Left ventricle myocardium inferior (tissue), 1 donor: ENCODE results near the gene PLXNB2. TPM values are rescaled to one million over a fixed set of nuclear protein-coding genes. Genes with fewer than 3 reads are reported as not detected.

ENCODE experiments used
- DNase-seq: peaks from one replicate; pipeline ENCODE4 v3.0.0-alpha.2; 2020
- H3K27ac ChIP-seq: fragments of 200-600 bp; replicated peaks from 2 replicates; pipeline ENCODE4 v1.8.0; 2021
- H3K27me3 ChIP-seq: fragments of 200-600 bp; 2 replicates; pipeline ENCODE4 v1.8.0; 2021; ENCODE audit warnings: low read depth
- H3K36me3 ChIP-seq: fragments of 200-600 bp; 2 replicates; pipeline ENCODE4 v1.8.0; 2021
- H3K4me1 ChIP-seq: fragments of 200-600 bp; 2 replicates; pipeline ENCODE4 v1.8.0; 2021
- H3K4me3 ChIP-seq: fragments of 200-600 bp; 2 replicates; pipeline ENCODE4 v1.8.0; 2021; ENCODE audit warnings: mild to moderate bottlenecking, moderate library complexity
- H3K9me3 ChIP-seq: fragments of 200-600 bp; replicated peaks from 2 replicates; pipeline ENCODE4 v1.8.0; 2021
- intact Hi-C: fragments of 100-400 bp; cut with micrococcal nuclease; formaldehyde crosslinking; loops from one replicate; pipeline ENCODE4 v1.11.0; 2022
- total RNA-seq: library from RNA; stranded (reverse); fragmentation: NEBNext Ultra II Directional; extraction: Animal tissue kit (Norgen Biotek cat#: 25700); gene quantifications from one replicate; pipeline ENCODE4 v1.2.1, GENCODE V29; 2021
- TF ChIP-seq, protein P1 (sequence below): fragments of 200-600 bp; IDR thresholded peaks from 2 replicates; pipeline ENCODE4 v1.8.0; 2021; ENCODE audit warnings: antibody characterized with exemption, mild to moderate bottlenecking, borderline replicate concordance
- donor health status: DM: no; HTN: yes; CAD: no; lungs with severe emphysema.

Gene PLXNB2
- total RNA-seq, 1 donor from 2014 or later = 50.2 TPM

DNA sequence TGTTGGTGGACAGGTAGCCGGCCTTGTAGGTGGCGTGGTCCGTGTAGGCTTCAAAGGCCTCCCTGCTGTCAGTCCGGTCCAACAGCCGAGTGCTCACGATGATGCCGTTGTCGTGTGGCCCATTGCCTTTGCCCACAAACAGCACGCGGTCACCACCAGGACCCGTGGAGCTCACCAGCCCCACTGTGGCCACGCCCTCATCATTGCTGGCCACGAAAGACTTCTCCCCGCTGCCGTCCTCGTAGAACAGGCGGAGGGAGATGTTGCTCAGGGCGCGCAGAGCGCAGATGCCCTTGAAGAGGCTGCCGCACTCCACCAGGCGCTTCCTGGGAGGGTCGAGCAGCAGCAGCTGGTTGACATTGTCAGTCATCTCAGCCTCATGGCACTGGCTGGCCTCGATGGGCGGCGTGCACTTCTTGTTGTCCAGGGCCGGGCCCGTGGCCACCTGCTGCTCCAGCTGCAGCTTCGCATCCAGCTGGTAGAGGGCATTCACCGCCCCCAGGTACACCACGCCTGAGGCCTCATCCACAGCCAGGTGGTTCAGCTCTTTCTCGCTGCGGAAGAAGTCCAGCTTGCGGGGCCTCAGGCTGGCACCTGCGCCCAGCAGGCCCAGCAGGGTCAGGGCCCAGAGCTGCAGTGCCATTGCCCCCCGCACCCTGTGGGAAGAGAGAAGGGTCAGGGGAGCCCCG lies 17.4 kb downstream of the PLXNB2 start:
- Histone ChIP-seq H3K27ac (no peak overlapping the region), H3K27me3 (no peaks in the 10 kb centered on the region), H3K36me3 (peaks cover 57% of the 10 kb centered on the region), H3K4me1 (peaks cover 38% of the 10 kb centered on the region), H3K9me3 (no peaks in the 10 kb centered on the region), H3K4me3 (no peak overlapping the region)
- DNase-seq = no peak
- TF ChIP-seq, protein P1, sequence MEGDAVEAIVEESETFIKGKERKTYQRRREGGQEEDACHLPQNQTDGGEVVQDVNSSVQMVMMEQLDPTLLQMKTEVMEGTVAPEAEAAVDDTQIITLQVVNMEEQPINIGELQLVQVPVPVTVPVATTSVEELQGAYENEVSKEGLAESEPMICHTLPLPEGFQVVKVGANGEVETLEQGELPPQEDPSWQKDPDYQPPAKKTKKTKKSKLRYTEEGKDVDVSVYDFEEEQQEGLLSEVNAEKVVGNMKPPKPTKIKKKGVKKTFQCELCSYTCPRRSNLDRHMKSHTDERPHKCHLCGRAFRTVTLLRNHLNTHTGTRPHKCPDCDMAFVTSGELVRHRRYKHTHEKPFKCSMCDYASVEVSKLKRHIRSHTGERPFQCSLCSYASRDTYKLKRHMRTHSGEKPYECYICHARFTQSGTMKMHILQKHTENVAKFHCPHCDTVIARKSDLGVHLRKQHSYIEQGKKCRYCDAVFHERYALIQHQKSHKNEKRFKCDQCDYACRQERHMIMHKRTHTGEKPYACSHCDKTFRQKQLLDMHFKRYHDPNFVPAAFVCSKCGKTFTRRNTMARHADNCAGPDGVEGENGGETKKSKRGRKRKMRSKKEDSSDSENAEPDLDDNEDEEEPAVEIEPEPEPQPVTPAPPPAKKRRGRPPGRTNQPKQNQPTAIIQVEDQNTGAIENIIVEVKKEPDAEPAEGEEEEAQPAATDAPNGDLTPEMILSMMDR = no peak
- intact Hi-C loops = no loop called here

DNA sequence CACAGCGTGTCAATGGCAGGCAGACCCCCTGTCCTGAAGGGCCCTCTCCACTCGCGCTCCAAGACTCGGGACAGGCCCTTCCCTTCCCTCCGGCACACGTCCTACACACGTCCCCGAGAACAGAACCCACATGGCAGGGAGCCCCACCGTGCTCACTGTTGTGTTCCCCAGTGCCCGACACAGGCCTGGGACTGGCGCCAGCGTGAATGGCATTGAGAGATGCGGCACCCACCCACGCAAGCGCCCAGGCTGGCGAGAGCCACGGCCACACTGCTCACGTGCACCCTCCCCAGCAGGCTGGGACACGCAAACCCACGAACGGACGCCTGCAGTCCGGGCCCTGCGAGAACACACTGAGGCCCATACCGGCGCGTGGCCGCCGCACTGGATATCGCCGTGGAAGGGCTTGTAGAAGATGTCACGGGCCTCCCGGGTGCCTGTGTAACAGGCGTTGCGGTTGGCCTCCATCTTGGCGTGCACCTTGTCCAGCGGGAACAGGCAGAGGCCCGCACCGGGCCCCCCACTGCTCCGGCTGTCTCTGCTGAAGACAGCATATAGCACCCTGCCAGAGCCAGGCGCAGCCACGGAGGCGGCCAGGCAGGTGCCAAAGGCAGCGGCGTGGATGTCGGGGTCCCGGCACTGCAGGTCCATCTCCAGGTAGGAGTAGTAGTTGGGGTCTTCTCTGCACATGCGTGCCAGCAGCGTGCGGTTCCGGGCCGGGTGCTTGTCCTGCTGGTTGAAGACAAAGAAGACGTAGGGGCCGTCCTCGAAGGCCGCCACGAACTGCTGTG lies 18.1 kb downstream of the PLXNB2 start:
- Histone ChIP-seq H3K4me3 (no peak overlapping the region), H3K27ac (no peak overlapping the region), H3K36me3 (peaks cover 61% of the 10 kb centered on the region), H3K27me3 (no peaks in the 10 kb centered on the region), H3K9me3 (no peaks in the 10 kb centered on the region), H3K4me1 (peaks cover 30% of the 10 kb centered on the region)
- TF ChIP-seq, protein P1 = no peak
- no peak for DNase-seq
- intact Hi-C loops = no loop called here

DNA sequence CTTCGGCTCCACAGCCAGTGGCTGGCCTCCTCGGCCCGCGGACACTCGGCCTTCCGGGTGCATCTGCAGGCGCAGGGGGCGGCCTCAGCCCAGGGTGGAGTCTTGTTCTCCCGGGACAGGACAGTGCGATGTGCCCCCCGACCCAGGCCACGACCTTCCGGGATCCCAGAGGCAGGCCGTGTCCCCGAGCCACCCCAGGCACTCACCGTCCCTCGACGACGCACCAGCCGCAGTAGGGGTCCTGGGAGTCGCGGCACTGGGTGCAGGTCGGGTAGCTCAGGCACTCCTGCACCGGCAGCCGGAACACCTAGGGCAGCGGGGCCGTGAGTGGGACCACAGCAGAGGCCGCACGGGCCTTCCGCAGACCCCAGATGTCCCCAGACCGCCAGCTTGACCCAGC lies 19.7 kb downstream of the PLXNB2 start:
- H3K4me3 ChIP-seq = no peak overlapping the region
- TF ChIP-seq, protein P1 = no peak
- H3K27me3 ChIP-seq = no peaks in the 10 kb centered on the region
- DNase-seq = no peak
- H3K9me3 ChIP-seq = no peaks in the 10 kb centered on the region
- peaks cover 76% of the 10 kb centered on the region for H3K36me3 ChIP-seq
- intact Hi-C loops = no loop called here
- no peak overlapping the region for H3K27ac ChIP-seq
- peaks cover 17% of the 10 kb centered on the region for H3K4me1 ChIP-seq

DNA sequence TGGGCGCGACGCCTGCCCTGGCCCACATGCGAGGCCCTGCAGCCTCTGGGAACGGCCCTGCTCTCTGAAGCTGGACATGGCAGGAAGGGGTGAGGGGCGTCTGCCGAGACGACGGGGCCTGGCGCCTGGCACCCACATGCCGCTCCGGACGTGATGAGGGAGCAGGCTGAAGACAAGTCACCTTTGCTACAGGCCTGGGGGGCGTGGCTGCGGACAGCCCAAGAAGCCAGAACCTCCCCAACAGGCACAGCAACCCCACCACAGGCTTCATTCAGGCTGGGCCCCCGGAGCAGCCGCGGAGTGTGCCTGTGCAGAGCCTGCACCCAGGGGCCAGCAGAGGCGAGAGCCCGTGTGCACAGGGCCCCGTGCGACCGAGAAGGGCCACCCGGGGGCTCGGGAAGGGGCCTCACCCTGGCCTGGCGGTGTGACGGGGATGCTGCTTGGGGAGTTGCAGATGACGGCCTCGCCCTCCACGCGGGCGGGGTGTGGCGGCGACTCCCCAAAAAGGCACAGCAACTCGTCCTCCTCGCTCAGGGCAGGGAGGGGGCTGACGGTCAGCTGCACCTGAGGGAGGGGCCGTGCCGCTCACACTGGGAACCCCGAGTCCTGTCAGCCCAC lies 20.6 kb downstream of the PLXNB2 start:
- H3K9me3 ChIP-seq = no peaks in the 10 kb centered on the region
- H3K4me3 ChIP-seq = no peak overlapping the region
- no peak overlapping the region for H3K27ac ChIP-seq
- TF ChIP-seq, protein P1 = no peak
- no peaks in the 10 kb centered on the region for H3K27me3 ChIP-seq
- intact Hi-C loops = no loop called here
- peaks cover 85% of the 10 kb centered on the region for H3K36me3 ChIP-seq
- no peak for DNase-seq
- H3K4me1 ChIP-seq = peaks cover 17% of the 10 kb centered on the region

DNA sequence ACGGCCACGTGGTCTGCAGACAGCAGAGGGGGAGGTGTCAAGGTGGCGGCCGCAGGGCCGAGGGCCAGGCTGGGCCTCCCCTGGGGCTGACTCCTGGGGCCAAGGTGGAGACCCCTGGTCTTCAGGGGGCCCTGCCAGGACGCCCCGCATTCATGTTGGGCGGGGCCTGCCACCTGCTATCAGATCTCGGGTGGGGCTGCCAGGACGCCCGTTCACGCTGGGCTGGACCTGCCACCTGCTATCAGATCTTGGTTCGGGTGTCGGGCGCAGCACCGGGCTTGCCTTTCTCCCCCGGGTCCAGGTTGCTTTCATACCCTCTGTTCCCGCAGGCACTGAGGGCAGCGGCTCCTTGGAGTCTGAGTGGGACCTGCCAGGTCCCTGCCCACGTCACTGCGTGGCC lies 21.2 kb downstream of the PLXNB2 start:
- H3K27me3 ChIP-seq = no peaks in the 10 kb centered on the region
- peaks cover 85% of the 10 kb centered on the region for H3K36me3 ChIP-seq
- TF ChIP-seq, protein P1 = no peak
- no peak for DNase-seq
- H3K27ac ChIP-seq = no peak overlapping the region
- intact Hi-C loops = no loop called here
- H3K9me3 ChIP-seq = no peaks in the 10 kb centered on the region
- H3K4me1 ChIP-seq = peaks cover 20% of the 10 kb centered on the region
- H3K4me3 ChIP-seq = no peak overlapping the region
